Suprapubic skin (tissue), 4 donors: ENCODE measurements around the gene RUNX1. TPM values are rescaled to one million over a fixed set of nuclear protein-coding genes. Genes with fewer than 3 reads are reported as not detected.

Source experiments
- DNase-seq, 2 donors: peaks; one replicate each; pipeline ENCODE4 v3.0.0-alpha.2; 2019; ENCODE audit warnings: low spot score in 2 of 2
- H3K27ac ChIP-seq: fragments of 200-600 bp; sonication (generic); one replicate; pipeline ENCODE4 v1.5.1; 2019
- H3K27me3 ChIP-seq: fragments of 200-600 bp; sonication (generic); one replicate; pipeline ENCODE4 v1.5.1; 2019
- H3K36me3 ChIP-seq: fragments of 200-600 bp; sonication (generic); one replicate; pipeline ENCODE4 v1.5.1; 2019
- H3K4me1 ChIP-seq: fragments of 200-600 bp; sonication (generic); one replicate; pipeline ENCODE4 v1.5.1; 2019
- H3K4me3 ChIP-seq: fragments of 200-600 bp; sonication (generic); one replicate; pipeline ENCODE4 v1.5.1; 2019; ENCODE audit warnings: mild to moderate bottlenecking
- H3K9me3 ChIP-seq: fragments of 200-600 bp; sonication (generic); one replicate; pipeline ENCODE4 v1.5.1; 2019
- EP300 ChIP-seq: sonication (generic); formaldehyde crosslinking; IDR thresholded peaks from one replicate; pipeline ENCODE4 v1.6.1; 2017; ENCODE audit warnings: antibody characterized with exemption
- POLR2A ChIP-seq, 2 donors: fragments of 450-650 bp; IDR thresholded peaks; one replicate each; pipeline ENCODE4 v1.6.1; 2017; ENCODE audit warnings: antibody characterized with exemption in 2 of 2, mild to moderate bottlenecking in 2 of 2, moderate library complexity in 2 of 2
- POLR2AphosphoS5 ChIP-seq, 3 donors: sonication (generic); formaldehyde crosslinking; IDR thresholded peaks; one replicate each; pipeline ENCODE4 v1.6.1; 2017; ENCODE audit warnings: antibody characterized with exemption in 3 of 3
- WGBS: methylation state at CpG from one replicate; pipeline ENCODE4 v1.1.5; 2018; 5-methylcytosine and 5-hydroxymethylcytosine counted together
- total RNA-seq, 4 donors: library from RNA; depleted of rRNA; stranded (reverse); fragments of >200 nt; gene quantifications; one replicate each; pipeline ENCODE4 v1.1.0, GENCODE V29; 2016
- TF ChIP-seq, protein P1 (sequence below), 2 donors: fragments of 200-600 bp in 1 of 2; fragments of 450-650 bp in 1 of 2; sonication (generic) in 1 of 2; IDR thresholded peaks; one replicate each; pipeline ENCODE4 v1.5.1; 2016 to 2019; ENCODE audit warnings: antibody characterized with exemption in 2 of 2, mild to moderate bottlenecking in 1 of 2, moderate library complexity in 1 of 2

The RUNX1 gene
- total RNA-seq, 4 donors from 2014 or later: 15.4 to 26.7 (median 20.5) TPM

DNA sequence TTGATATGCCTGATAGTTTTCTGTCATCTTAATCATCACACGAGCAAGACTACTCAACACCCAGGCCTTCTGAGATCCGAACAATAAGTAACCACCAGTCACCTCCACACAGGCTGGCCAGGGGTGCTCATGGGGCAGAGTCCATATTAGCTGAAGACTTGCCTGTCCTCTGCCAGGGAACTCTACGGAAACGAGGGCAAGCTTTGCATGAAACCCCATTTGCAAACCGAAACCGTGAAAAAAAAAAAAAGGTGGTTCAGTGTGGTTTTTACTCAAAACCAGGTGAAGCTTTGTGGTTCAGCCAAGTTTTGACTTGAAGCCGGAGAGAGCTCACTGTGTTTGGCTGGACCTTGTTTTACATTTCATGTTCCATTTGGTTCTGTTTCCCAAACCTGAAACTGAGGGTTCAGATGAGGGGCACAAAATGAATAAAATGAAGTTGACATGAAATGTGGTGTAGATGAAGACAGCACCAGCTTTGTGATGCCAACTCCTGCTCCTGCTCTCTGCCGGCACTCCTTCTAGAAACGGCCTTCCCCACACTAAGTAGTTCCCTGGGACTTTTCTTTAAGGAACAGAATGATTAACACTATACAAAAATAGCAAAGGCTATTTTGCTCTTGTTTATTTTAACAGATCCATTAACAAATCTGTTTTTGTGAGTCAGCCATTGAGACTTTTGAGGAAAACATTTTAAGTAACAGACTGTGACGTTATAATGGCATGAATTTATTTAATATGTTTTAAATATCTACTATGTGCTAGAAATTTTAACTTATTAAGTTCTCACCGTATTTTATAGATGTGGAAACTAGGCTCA lies 74.7 kb downstream of the RUNX1 start:
- H3K27ac ChIP-seq: no peak overlapping the region
- H3K4me3 ChIP-seq: no peak overlapping the region
- DNase-seq: no peak
- WGBS: 81% methylated on average over 11 of the region's 11 CpGs
- no peaks in the 10 kb centered on the region for H3K4me1 ChIP-seq
- H3K27me3 ChIP-seq: no peaks in the 10 kb centered on the region
- no peaks in the 10 kb centered on the region for H3K36me3 ChIP-seq
- TF ChIP-seq POLR2AphosphoS5 (IDR thresholded peaks at IDR 0.05): no peak
- TF ChIP-seq POLR2A (IDR thresholded peaks at IDR 0.05): no peak
- no peak for TF ChIP-seq EP300
- TF ChIP-seq, protein P1, sequence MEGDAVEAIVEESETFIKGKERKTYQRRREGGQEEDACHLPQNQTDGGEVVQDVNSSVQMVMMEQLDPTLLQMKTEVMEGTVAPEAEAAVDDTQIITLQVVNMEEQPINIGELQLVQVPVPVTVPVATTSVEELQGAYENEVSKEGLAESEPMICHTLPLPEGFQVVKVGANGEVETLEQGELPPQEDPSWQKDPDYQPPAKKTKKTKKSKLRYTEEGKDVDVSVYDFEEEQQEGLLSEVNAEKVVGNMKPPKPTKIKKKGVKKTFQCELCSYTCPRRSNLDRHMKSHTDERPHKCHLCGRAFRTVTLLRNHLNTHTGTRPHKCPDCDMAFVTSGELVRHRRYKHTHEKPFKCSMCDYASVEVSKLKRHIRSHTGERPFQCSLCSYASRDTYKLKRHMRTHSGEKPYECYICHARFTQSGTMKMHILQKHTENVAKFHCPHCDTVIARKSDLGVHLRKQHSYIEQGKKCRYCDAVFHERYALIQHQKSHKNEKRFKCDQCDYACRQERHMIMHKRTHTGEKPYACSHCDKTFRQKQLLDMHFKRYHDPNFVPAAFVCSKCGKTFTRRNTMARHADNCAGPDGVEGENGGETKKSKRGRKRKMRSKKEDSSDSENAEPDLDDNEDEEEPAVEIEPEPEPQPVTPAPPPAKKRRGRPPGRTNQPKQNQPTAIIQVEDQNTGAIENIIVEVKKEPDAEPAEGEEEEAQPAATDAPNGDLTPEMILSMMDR (IDR thresholded peaks at IDR 0.05): no peak
- H3K9me3 ChIP-seq: no peaks in the 10 kb centered on the region

DNA sequence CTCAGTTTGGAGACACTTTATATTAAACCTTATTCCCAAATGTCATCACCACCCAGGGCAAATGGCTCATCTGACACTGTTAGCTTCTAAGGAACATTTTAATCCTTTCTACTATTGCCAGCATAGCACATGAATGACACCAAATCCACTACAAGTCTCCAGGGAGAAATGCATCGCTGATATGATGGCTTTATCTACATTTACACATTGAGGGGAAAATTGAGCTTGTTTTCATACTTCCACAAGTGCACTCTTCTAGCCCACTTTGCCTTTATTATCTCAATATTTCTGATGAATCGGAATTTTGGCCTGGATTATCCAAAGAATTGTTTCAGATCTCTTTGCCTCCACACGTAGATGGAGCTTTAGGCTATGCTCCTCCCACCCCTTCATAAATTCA lies 75.4 kb downstream of the RUNX1 start:
- 72% methylated on average over 3 of the region's 3 CpGs for WGBS
- Histone ChIP-seq H3K4me1 (no peaks in the 10 kb centered on the region), H3K4me3 (no peak overlapping the region), H3K27me3 (no peaks in the 10 kb centered on the region), H3K9me3 (no peaks in the 10 kb centered on the region), H3K27ac (no peak overlapping the region), H3K36me3 (no peaks in the 10 kb centered on the region)
- no peak for TF ChIP-seq POLR2A (IDR thresholded peaks at IDR 0.05)
- no peak for TF ChIP-seq POLR2AphosphoS5 (IDR thresholded peaks at IDR 0.05)
- TF ChIP-seq, protein P1 (IDR thresholded peaks at IDR 0.05): no peak
- no peak for TF ChIP-seq EP300
- DNase-seq: no peak

DNA sequence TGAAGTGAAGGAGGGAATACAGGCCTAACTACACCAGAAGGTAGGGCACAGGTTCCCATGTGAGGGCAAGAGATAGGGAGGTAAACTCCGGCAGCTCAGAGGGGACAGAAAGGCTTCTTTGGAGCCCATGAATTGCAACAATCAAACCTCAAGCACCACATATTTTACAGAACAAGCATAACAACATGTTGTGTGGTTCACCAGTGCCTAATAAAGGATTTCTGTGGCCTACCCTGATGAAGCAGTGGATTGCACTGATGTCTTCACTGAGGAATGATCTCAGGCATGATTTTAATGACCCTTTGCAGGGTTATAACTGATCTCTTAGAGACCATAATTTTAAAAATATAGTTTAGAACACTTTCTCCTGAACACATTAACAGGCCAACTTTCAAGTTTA lies 77.4 kb downstream of the RUNX1 start:
- Histone ChIP-seq H3K4me3 (no peak overlapping the region), H3K27me3 (no peaks in the 10 kb centered on the region), H3K36me3 (no peaks in the 10 kb centered on the region), H3K9me3 (no peaks in the 10 kb centered on the region), H3K27ac (no peak overlapping the region), H3K4me1 (peaks cover 9% of the 10 kb centered on the region)
- no peak for DNase-seq
- TF ChIP-seq, protein P1 (IDR thresholded peaks at IDR 0.05): no peak
- no peak for TF ChIP-seq EP300
- no peak for TF ChIP-seq POLR2AphosphoS5 (IDR thresholded peaks at IDR 0.05)
- WGBS: 88% methylated on average over 1 of the region's 1 CpG

DNA sequence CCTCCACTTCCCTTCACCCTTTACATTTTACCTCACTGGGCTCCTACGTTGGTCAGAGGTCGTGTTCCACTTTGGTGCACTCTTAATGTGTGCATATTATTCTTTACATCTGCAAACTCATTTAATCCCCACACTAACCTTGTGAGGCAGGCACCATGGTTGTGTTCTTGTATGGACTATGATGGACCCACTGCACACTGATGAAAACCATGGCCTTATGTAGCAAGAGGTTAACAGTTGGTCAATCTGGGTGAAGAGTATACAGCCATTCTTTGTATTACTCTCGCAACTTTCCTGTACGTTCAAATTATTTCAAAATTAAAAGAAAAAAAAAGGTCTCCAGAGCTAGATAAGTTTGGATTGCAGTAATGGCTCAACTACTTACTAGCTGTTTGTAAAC lies 78.5 kb downstream of the RUNX1 start:
- no peaks in the 10 kb centered on the region for H3K27me3 ChIP-seq
- no peaks in the 10 kb centered on the region for H3K9me3 ChIP-seq
- DNase-seq: no peak
- TF ChIP-seq EP300 (no peak), POLR2A (IDR thresholded peaks at IDR 0.05) (no peak), POLR2AphosphoS5 (IDR thresholded peaks at IDR 0.05) (no peak)
- TF ChIP-seq, protein P1 (IDR thresholded peaks at IDR 0.05): no peak
- H3K36me3 ChIP-seq: no peaks in the 10 kb centered on the region
- WGBS: 94% methylated on average over 4 of the region's 4 CpGs
- peaks cover 9% of the 10 kb centered on the region for H3K4me1 ChIP-seq
- no peak overlapping the region for H3K4me3 ChIP-seq
- no peak overlapping the region for H3K27ac ChIP-seq

DNA sequence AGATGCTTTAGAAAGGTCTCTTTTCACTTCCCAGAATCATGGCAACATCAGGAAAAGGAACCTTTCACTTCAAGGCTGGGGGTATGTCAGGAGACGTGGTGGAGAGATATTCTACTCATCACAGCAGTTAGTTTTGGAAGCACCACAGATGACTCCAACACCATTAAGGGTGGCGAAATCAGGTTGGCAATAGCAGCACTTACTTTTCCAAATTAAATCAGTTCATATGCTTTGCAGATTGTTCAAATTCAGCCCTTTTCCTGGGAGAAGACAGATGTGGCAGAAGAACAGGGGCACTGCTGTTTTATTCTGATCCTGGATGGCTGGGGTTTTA lies 79.0 kb downstream of the RUNX1 start:
- 62% methylated on average over 2 of the region's 2 CpGs for WGBS
- DNase-seq: no peak
- H3K9me3 ChIP-seq: no peaks in the 10 kb centered on the region
- no peaks in the 10 kb centered on the region for H3K27me3 ChIP-seq
- H3K27ac ChIP-seq: no peak overlapping the region
- TF ChIP-seq EP300 (no peak), POLR2AphosphoS5 (IDR thresholded peaks at IDR 0.05) (no peak)
- TF ChIP-seq, protein P1 (IDR thresholded peaks at IDR 0.05): no peak
- H3K36me3 ChIP-seq: no peaks in the 10 kb centered on the region
- no peak overlapping the region for H3K4me3 ChIP-seq
- peaks cover 12% of the 10 kb centered on the region for H3K4me1 ChIP-seq
